Posterior vena cava (tissue), 2 donors: ENCODE data around the gene TAF9B. TPM values are rescaled to one million over a fixed set of nuclear protein-coding genes. Genes with fewer than 3 reads are reported as not detected.
"Not testable (repeated sequence)": the region's sequence is repeated elsewhere in the genome, so short reads cannot be mapped to it uniquely, and the experiment has no call there.

Experiments
- DNase-seq: peaks from one replicate; pipeline ENCODE4 v3.0.0-alpha.2; 2020; ENCODE audit warnings: low spot score
- intact Hi-C, 2 donors: fragments of 100-400 bp; cut with DNase I; formaldehyde crosslinking; loops; one replicate each; pipeline versions ENCODE4 v1.14.1 to v1.14.2; 2022 to 2023
- long read RNA-seq, 2 donors: library from polyadenylated mRNA; unstranded; transcript quantifications; one replicate each; pipeline ENCODE4 v2.0.0, GENCODE V29; 2020 to 2021
- total RNA-seq, 2 donors: library from RNA; stranded (reverse); fragmentation: NEBNext Ultra II Directional; extraction: Animal tissue kit (Norgen Biotek cat#: 25700); gene quantifications; one replicate each; pipeline ENCODE4 v1.2.1, GENCODE V29; 2021
- donor health status: DM: yes; HTN: yes; CAD: no.
- donor health status: DM: yes; HTN: yes; CAD: no.

The TAF9B gene
- total RNA-seq, result 10 to 100 TPM; 28.3 to 30.4 TPM
- long read RNA-seq, donor 1, transcript TAF9B-201 (7 exons, 2,713 nt), result major isoform, 18 of 20 reads
- long read RNA-seq, donor 1, partial matches to known transcripts, result 0 of 20 reads
- long read RNA-seq, donor 1, other reads (novel, unspliced or antisense), result 2 of 20 reads
- long read RNA-seq, donor 2, transcript TAF9B-201 (7 exons, 2,713 nt), result major isoform, 12 of 16 reads
- long read RNA-seq, donor 2, partial matches to known transcripts, result 2 of 16 reads
- long read RNA-seq, donor 2, other reads (novel, unspliced or antisense), result 2 of 16 reads

GRCh38 chrX:78139160-78140123, at the start of gene TAF9B:
TAF9B (minus strand) TSS chrX:78139650; CDS start chrX:78139611, 39 bp downstream.
- peak; percentile 96 for DNase-seq
- intact Hi-C loops, result no loop called here

GRCh38 chrX:78182881-78183280, 43.4 kb upstream of the TAF9B start:
- DNase-seq, result no peak
- intact Hi-C loops, result no loop called here

- intact Hi-C loops, result no loop called here
- DNase-seq, result no peak
Observed at GRCh38 chrX:78181307-78181706, 41.9 kb upstream of the TAF9B start.

- no peak for DNase-seq
- intact Hi-C loops, result no loop called here
Observed at GRCh38 chrX:78168065-78168464, 28.6 kb upstream of the TAF9B start.

- intact Hi-C loops, result no loop called here
- no peak for DNase-seq
Observed at GRCh38 chrX:78165425-78165824, 26.0 kb upstream of the TAF9B start.

- intact Hi-C loops, DNase-seq: not testable (repeated sequence)
Observed at GRCh38 chrX:78163175-78163574, 23.7 kb upstream of the TAF9B start.

- intact Hi-C loops, result not testable (repeated sequence)
Observed at GRCh38 chrX:78160711-78161110, 21.3 kb upstream of the TAF9B start.

GRCh38 chrX:78157846-78158245, 18.4 kb upstream of the TAF9B start:
- DNase-seq, result peak; percentile 68
- intact Hi-C loops, result not testable (repeated sequence)

More at GRCh38 chrX:78160711-78161110, 21.3 kb upstream of the TAF9B start:
- DNase-seq, result not testable (repeated sequence)

- intact Hi-C loops, DNase-seq: not testable (repeated sequence)
Observed at GRCh38 chrX:78157373-78157772, 17.9 kb upstream of the TAF9B start.

- DNase-seq, result not testable (repeated sequence)
Observed at GRCh38 chrX:78147002-78147540, 7.6 kb upstream of the TAF9B start.

GRCh38 chrX:78140206-78140605, 756 bp upstream of the TAF9B start:
- no peak for DNase-seq
- intact Hi-C loops, result no loop called here

More at GRCh38 chrX:78147002-78147540, 7.6 kb upstream of the TAF9B start:
- intact Hi-C loops, result not testable (repeated sequence)

- no peak for DNase-seq
- intact Hi-C loops, result no loop called here
Observed at GRCh38 chrX:78133238-78133960, 6.1 kb downstream of the TAF9B start.

GRCh38 chrX:78131117-78131516, 8.3 kb downstream of the TAF9B start:
- intact Hi-C loops, result no loop called here
- DNase-seq, result no peak

- no peak for DNase-seq
- intact Hi-C loops, result no loop called here
Observed at GRCh38 chrX:78130396-78130795, 9.1 kb downstream of the TAF9B start.

GRCh38 chrX:78129714-78130113, 9.7 kb downstream of the TAF9B start:
- intact Hi-C loops, result no loop called here
- DNase-seq, result no peak

- intact Hi-C loops, DNase-seq: not testable (repeated sequence)
Observed at GRCh38 chrX:78125781-78126180, 13.7 kb downstream of the TAF9B start.

- intact Hi-C loops, result no loop called here
- DNase-seq, result no peak
Observed at GRCh38 chrX:78125148-78125547, 14.3 kb downstream of the TAF9B start.

- no peak for DNase-seq
- intact Hi-C loops, result no loop called here
Observed at GRCh38 chrX:78124307-78124706, 15.1 kb downstream of the TAF9B start.

GRCh38 chrX:78123190-78123589, 16.3 kb downstream of the TAF9B start:
- no peak for DNase-seq
- intact Hi-C loops, result no loop called here
